HepG2 (cell line): Measurements from ENCODE around the gene LTA4H. TPM values are rescaled to one million over a fixed set of nuclear protein-coding genes. Genes with fewer than 3 reads are reported as not detected.

Experiments
- ATF1 ChIP-seq: IDR thresholded peaks from 2 replicates; pipeline ENCODE4 v1.6.1; 2016; ENCODE audit warnings: mild to moderate bottlenecking, control low read depth
- BORCS8-MEF2B ChIP-seq: sonication (generic); formaldehyde crosslinking; IDR thresholded peaks from 2 replicates; pipeline ENCODE4 v1.8.0; 2022; ENCODE audit warnings: mild to moderate bottlenecking, missing genetic modification reagents
- CTCF ChIP-seq: sonication (generic); formaldehyde crosslinking; IDR thresholded peaks from 2 replicates; pipeline ENCODE4 v1.5.0; 2020; ENCODE audit warnings: mild to moderate bottlenecking, missing genetic modification reagents, moderate library complexity
- DMAP1 ChIP-seq: IDR thresholded peaks from 2 replicates; pipeline ENCODE4 v1.6.1; 2016
- FUBP1 ChIP-seq: sonication (generic); formaldehyde crosslinking; IDR thresholded peaks from 2 replicates; pipeline ENCODE4 v1.5.1; 2020; ENCODE audit warnings: missing genetic modification reagents, mild to moderate bottlenecking, borderline replicate concordance
- GABPA ChIP-seq, 2 experiments: IDR thresholded peaks; 2 replicates each; pipeline ENCODE4 v1.6.1; 2011 to 2016; ENCODE audit warnings: low read depth in 2 of 2, low read length in 1 of 2, missing biosample characterization in 1 of 2, missing genetic modification characterization in 1 of 2
- GPN1 ChIP-seq: sonication (generic); formaldehyde crosslinking; IDR thresholded peaks from 2 replicates; pipeline ENCODE4 v1.5.1; 2020; ENCODE audit warnings: missing genetic modification reagents, borderline replicate concordance
- JUNB ChIP-seq: sonication (generic); formaldehyde crosslinking; IDR thresholded peaks from 2 replicates; pipeline ENCODE4 v1.8.0; 2022; ENCODE audit warnings: missing genetic modification reagents, mild to moderate bottlenecking, borderline replicate concordance
- PAXIP1 ChIP-seq: sonication (generic); formaldehyde crosslinking; conservative IDR thresholded peaks from 2 replicates; pipeline ENCODE4 v1.4.0; 2020; ENCODE audit warnings: mild to moderate bottlenecking, missing genetic modification reagents, moderate library complexity
- PPARG ChIP-seq: conservative IDR thresholded peaks from 2 replicates; pipeline ENCODE4 v1.6.1; 2016; ENCODE audit warnings: missing biosample characterization, missing genetic modification reagents
- TRAFD1 ChIP-seq: sonication (generic); formaldehyde crosslinking; IDR thresholded peaks from 2 replicates; pipeline ENCODE4 v1.5.1; 2020; ENCODE audit warnings: missing genetic modification reagents, mild to moderate bottlenecking, borderline replicate concordance
- ZFY ChIP-seq: sonication (generic); formaldehyde crosslinking; IDR thresholded peaks from 2 replicates; pipeline ENCODE4 v1.4.0; 2020; ENCODE audit warnings: missing genetic modification reagents
- ZNF18 ChIP-seq: sonication (generic); formaldehyde crosslinking; IDR thresholded peaks from 2 replicates; pipeline ENCODE4 v1.8.0; 2022; ENCODE audit warnings: mild to moderate bottlenecking, missing genetic modification reagents; ENCODE audit not compliant: insufficient replicate concordance
- ZNF296 ChIP-seq: sonication (generic); formaldehyde crosslinking; conservative IDR thresholded peaks from 2 replicates; pipeline ENCODE4 v1.5.0; 2020; ENCODE audit warnings: mild to moderate bottlenecking, missing genetic modification reagents
- ZNF710 ChIP-seq: sonication (generic); formaldehyde crosslinking; IDR thresholded peaks from 2 replicates; pipeline ENCODE4 v1.5.0; 2020; ENCODE audit warnings: mild to moderate bottlenecking, missing genetic modification reagents, borderline replicate concordance
- polyA plus RNA-seq, 8 experiments: library from polyadenylated mRNA; depleted of rRNA in 3 of 8; stranded (reverse) in 7 of 8; unstranded in 1 of 8; fragments of >200 nt; fragmentation: Illumina TruSeq in 4 of 8; extraction: Trizol in 4 of 8; gene quantifications; 2 replicates each; pipeline versions ENCODE4 v1.2.1 to v1.2.3, GENCODE V29; 2011 to 2016; ENCODE audit warnings: low read depth in 4 of 8, missing spikeins in 1 of 8, mixed read lengths in 1 of 8; ENCODE audit not compliant: insufficient read depth in 1 of 8
- total RNA-seq, 5 experiments: library from RNA; depleted of rRNA; stranded (reverse); fragments of >200 nt; fragmentation: Illumina TruSeq; extraction: Trizol; gene quantifications; 2 replicates each; pipeline ENCODE4 v1.2.3, GENCODE V29; 2016; ENCODE audit warnings: low read depth in 1 of 5

Gene LTA4H
- total and polyA plus RNA-seq, 2 of the 13 experiments (the other 11 are each of a cell fraction or from before 2014, with no cell fraction given), result 87.5 to 90.4 TPM

GRCh38 chr12:95976416-95976832 is 59.0 kb downstream of the LTA4H start (continued):
- TF ChIP-seq ATF1 (peak; percentile 51; the same call in 1 of the 2 replicates), ZNF296 (no peak), PAXIP1 (CRISPR knock-in tag) (peak; percentile 85), ZFY (peak; percentile 55), BORCS8-MEF2B (CRISPR knock-in tag) (peak; percentile 59), GABPA (IDR thresholded peaks at IDR 0.05; ENCODE audit: low read depth, low read length) (no peak), GABPA (CRISPR knock-in tag; IDR thresholded peaks at IDR 0.05; ENCODE audit: low read depth) (peak; percentile 48), TRAFD1 (CRISPR knock-in tag) (no peak), JUNB (CRISPR knock-in tag) (no peak), ZNF710 (CRISPR knock-in tag) (peak; percentile 82; the same call in 1 of the 2 replicates), DMAP1 (CRISPR knock-in tag) (no peak), CTCF (no peak), ZNF18 (CRISPR knock-in tag) (peak; percentile 32), GPN1 (no peak), FUBP1 (no peak), PPARG (CRISPR knock-in tag) (peak; percentile 68; the same call in 1 of the 2 replicates)
